Measurements from ENCODE around the gene PRCD.

- TF ChIP-seq EZH2 (IDR thresholded peaks at IDR 0.05; ENCODE audit: low read length, unreplicated experiment) (no peak), CTCF (conservative IDR thresholded peaks at IDR 0.05; ENCODE audit: low read depth, low read length) (no peak)
Measured at GRCh38 chr17:76566613-76566943, 26.7 kb downstream of the PRCD start.

All from PC-3 (cell line).